Measurements from ENCODE around the gene PTPDC1. TPM values are rescaled to one million over a fixed set of nuclear protein-coding genes. Genes with fewer than 3 reads are reported as not detected.

Gene PTPDC1
- total RNA-seq, 2 experiments from 2014 or later = 6.3 to 7.2 TPM

- no peak overlapping the region for H3K4me3 Mint-ChIP-seq
- H3K4me1 Mint-ChIP-seq = peaks cover 4% of the 10 kb centered on the region
- H3K27ac Mint-ChIP-seq = no peak overlapping the region
- no peaks in the 10 kb centered on the region for H3K36me3 Mint-ChIP-seq
- peaks cover 1% of the 10 kb centered on the region for H3K9me3 Mint-ChIP-seq
- ATAC-seq (ENCODE audit: low read depth) = no peak
- DNase-seq = no peak
- POLR2A ChIA-PET = no interaction called here
- peaks cover 2% of the 10 kb centered on the region for H3K27me3 Mint-ChIP-seq
Measured at GRCh38 chr9:94140418-94140780, 56.1 kb downstream of the PTPDC1 start.

- DNase-seq (no peak), ATAC-seq (ENCODE audit: low read depth) (no peak)
- H3K4me3 Mint-ChIP-seq = no peak overlapping the region
- no peaks in the 10 kb centered on the region for H3K9me3 Mint-ChIP-seq
- no peak overlapping the region for H3K27ac Mint-ChIP-seq
- POLR2A ChIA-PET = no interaction called here
- H3K27me3 Mint-ChIP-seq = peaks cover 2% of the 10 kb centered on the region
- H3K4me1 Mint-ChIP-seq = peaks cover 4% of the 10 kb centered on the region
- H3K36me3 Mint-ChIP-seq = no peaks in the 10 kb centered on the region
Measured at GRCh38 chr9:94140791-94141790, 56.8 kb downstream of the PTPDC1 start.

- Mint-ChIP-seq H3K27me3 (peaks cover 2% of the 10 kb centered on the region), H3K27ac (no peak overlapping the region), H3K4me1 (peaks cover 4% of the 10 kb centered on the region), H3K9me3 (no peaks in the 10 kb centered on the region), H3K4me3 (no peak overlapping the region), H3K36me3 (no peaks in the 10 kb centered on the region)
- POLR2A ChIA-PET = no interaction called here
- DNase-seq (no peak), ATAC-seq (ENCODE audit: low read depth) (no peak)
Measured at GRCh38 chr9:94142353-94142752, 58.1 kb downstream of the PTPDC1 start.

GRCh38 chr9:94144394-94144793 is 60.1 kb downstream of the PTPDC1 start:
- Mint-ChIP-seq H3K36me3 (no peaks in the 10 kb centered on the region), H3K4me1 (peaks cover 1% of the 10 kb centered on the region), H3K4me3 (no peak overlapping the region), H3K9me3 (no peaks in the 10 kb centered on the region), H3K27me3 (peaks cover 2% of the 10 kb centered on the region), H3K27ac (no peak overlapping the region)
- ATAC-seq (ENCODE audit: low read depth) = no peak
- POLR2A ChIA-PET = no interaction called here
- no peak for DNase-seq

- no peaks in the 10 kb centered on the region for H3K36me3 Mint-ChIP-seq
- peaks cover 2% of the 10 kb centered on the region for H3K27me3 Mint-ChIP-seq
- POLR2A ChIA-PET = no interaction called here
- DNase-seq (no peak), ATAC-seq (ENCODE audit: low read depth) (no peak)
- H3K9me3 Mint-ChIP-seq = no peaks in the 10 kb centered on the region
- no peak overlapping the region for H3K4me3 Mint-ChIP-seq
- H3K4me1 Mint-ChIP-seq = peaks cover 5% of the 10 kb centered on the region
- H3K27ac Mint-ChIP-seq = no peak overlapping the region
Measured at GRCh38 chr9:94145640-94146039, 61.4 kb downstream of the PTPDC1 start.

- ATAC-seq (ENCODE audit: low read depth) (no peak), DNase-seq (no peak)
- H3K4me1 Mint-ChIP-seq = peaks cover 5% of the 10 kb centered on the region
- no peak overlapping the region for H3K4me3 Mint-ChIP-seq
- no peaks in the 10 kb centered on the region for H3K36me3 Mint-ChIP-seq
- no peaks in the 10 kb centered on the region for H3K9me3 Mint-ChIP-seq
- POLR2A ChIA-PET = no interaction called here
- peaks cover 2% of the 10 kb centered on the region for H3K27me3 Mint-ChIP-seq
- H3K27ac Mint-ChIP-seq = no peak overlapping the region
Measured at GRCh38 chr9:94147776-94148175, 63.5 kb downstream of the PTPDC1 start.

GRCh38 chr9:94148419-94148818 is 64.2 kb downstream of the PTPDC1 start:
- no peaks in the 10 kb centered on the region for H3K36me3 Mint-ChIP-seq
- H3K27me3 Mint-ChIP-seq = peaks cover 2% of the 10 kb centered on the region
- H3K4me1 Mint-ChIP-seq = peaks cover 5% of the 10 kb centered on the region
- no peak for DNase-seq
- H3K27ac Mint-ChIP-seq = no peak overlapping the region
- POLR2A ChIA-PET = no interaction called here
- no peaks in the 10 kb centered on the region for H3K9me3 Mint-ChIP-seq
- no peak for ATAC-seq (ENCODE audit: low read depth)
- H3K4me3 Mint-ChIP-seq = no peak overlapping the region

GRCh38 chr9:94149696-94150095 is 65.4 kb downstream of the PTPDC1 start:
- Mint-ChIP-seq H3K9me3 (peaks cover 2% of the 10 kb centered on the region), H3K36me3 (peaks cover 4% of the 10 kb centered on the region), H3K4me1 (peaks cover 18% of the 10 kb centered on the region), H3K27me3 (no peaks in the 10 kb centered on the region), H3K27ac (peak overlapping the region; percentile 26), H3K4me3 (no peak overlapping the region)
- POLR2A ChIA-PET = interaction anchor here (0.6 kb wide), 1 partner anchor 23 kb away, joined by 3 read pairs; no protein-coding TSS in a partner anchor
- ATAC-seq (ENCODE audit: low read depth) (no peak), DNase-seq (no peak)

GRCh38 chr9:94150279-94150828 is 66.1 kb downstream of the PTPDC1 start:
- no peaks in the 10 kb centered on the region for H3K27me3 Mint-ChIP-seq
- POLR2A ChIA-PET = interaction anchor here (0.6 kb wide), 1 partner anchor 22 kb away, joined by 3 read pairs; no protein-coding TSS in a partner anchor
- H3K4me1 Mint-ChIP-seq = peaks cover 19% of the 10 kb centered on the region
- ATAC-seq (ENCODE audit: low read depth) (no peak), DNase-seq (no peak)
- no peak overlapping the region for H3K4me3 Mint-ChIP-seq
- H3K9me3 Mint-ChIP-seq = peaks cover 2% of the 10 kb centered on the region
- no peak overlapping the region for H3K27ac Mint-ChIP-seq
- H3K36me3 Mint-ChIP-seq = peaks cover 4% of the 10 kb centered on the region

GRCh38 chr9:94150890-94151650 is 66.8 kb downstream of the PTPDC1 start:
- ATAC-seq (ENCODE audit: low read depth) (no peak), DNase-seq (no peak)
- Mint-ChIP-seq H3K4me1 (peaks cover 21% of the 10 kb centered on the region), H3K27ac (no peak overlapping the region), H3K36me3 (peaks cover 4% of the 10 kb centered on the region), H3K4me3 (no peak overlapping the region), H3K27me3 (no peaks in the 10 kb centered on the region), H3K9me3 (peaks cover 2% of the 10 kb centered on the region)
- POLR2A ChIA-PET = no interaction called here

GRCh38 chr9:94153905-94154304 is 69.6 kb downstream of the PTPDC1 start:
- POLR2A ChIA-PET = no interaction called here
- peak overlapping the region; percentile 20 for H3K4me3 Mint-ChIP-seq
- ATAC-seq (ENCODE audit: low read depth) = peak; percentile 89

GRCh38 chr9:94156348-94157049 is 72.2 kb downstream of the PTPDC1 start:
- Mint-ChIP-seq H3K27ac (no peak overlapping the region), H3K27me3 (no peaks in the 10 kb centered on the region), H3K4me3 (no peak overlapping the region), H3K4me1 (peaks cover 25% of the 10 kb centered on the region), H3K9me3 (peaks cover 2% of the 10 kb centered on the region), H3K36me3 (peaks cover 4% of the 10 kb centered on the region)
- ATAC-seq (ENCODE audit: low read depth) = no peak
- POLR2A ChIA-PET = interaction anchor here (1.0 kb wide), 1 partner anchor 10 kb away, joined by 3 read pairs; no protein-coding TSS in a partner anchor
- DNase-seq = no peak

More at GRCh38 chr9:94153905-94154304, 69.6 kb downstream of the PTPDC1 start:
- peaks cover 4% of the 10 kb centered on the region for H3K36me3 Mint-ChIP-seq
- H3K9me3 Mint-ChIP-seq = peaks cover 2% of the 10 kb centered on the region
- no peaks in the 10 kb centered on the region for H3K27me3 Mint-ChIP-seq
- peak overlapping the region; percentile 78 for H3K27ac Mint-ChIP-seq
- peaks cover 26% of the 10 kb centered on the region for H3K4me1 Mint-ChIP-seq
- no peak for DNase-seq
